ENCODE measurements around the gene TLK2.

DNA sequence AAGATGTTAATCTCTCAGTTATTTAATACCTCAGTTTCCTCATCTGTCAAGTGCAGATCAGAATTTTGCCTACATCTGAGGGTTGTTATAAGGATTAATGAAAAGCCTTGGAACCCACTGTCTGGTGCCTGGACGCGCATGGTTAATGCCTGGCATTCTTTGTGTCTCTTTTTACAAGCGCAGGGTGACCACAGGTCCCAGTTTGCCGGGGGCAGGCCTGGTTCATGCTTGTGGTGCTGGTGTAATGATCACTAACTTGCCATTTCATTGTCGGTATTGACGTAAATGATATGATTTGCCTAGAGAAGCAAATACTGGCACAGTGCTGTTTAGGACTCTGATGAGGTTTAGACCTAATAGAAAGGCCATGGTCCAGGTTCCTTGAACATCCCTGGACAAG lies 172.0 kb downstream of the TLK2 start:
- TF ChIP-seq, protein P1, sequence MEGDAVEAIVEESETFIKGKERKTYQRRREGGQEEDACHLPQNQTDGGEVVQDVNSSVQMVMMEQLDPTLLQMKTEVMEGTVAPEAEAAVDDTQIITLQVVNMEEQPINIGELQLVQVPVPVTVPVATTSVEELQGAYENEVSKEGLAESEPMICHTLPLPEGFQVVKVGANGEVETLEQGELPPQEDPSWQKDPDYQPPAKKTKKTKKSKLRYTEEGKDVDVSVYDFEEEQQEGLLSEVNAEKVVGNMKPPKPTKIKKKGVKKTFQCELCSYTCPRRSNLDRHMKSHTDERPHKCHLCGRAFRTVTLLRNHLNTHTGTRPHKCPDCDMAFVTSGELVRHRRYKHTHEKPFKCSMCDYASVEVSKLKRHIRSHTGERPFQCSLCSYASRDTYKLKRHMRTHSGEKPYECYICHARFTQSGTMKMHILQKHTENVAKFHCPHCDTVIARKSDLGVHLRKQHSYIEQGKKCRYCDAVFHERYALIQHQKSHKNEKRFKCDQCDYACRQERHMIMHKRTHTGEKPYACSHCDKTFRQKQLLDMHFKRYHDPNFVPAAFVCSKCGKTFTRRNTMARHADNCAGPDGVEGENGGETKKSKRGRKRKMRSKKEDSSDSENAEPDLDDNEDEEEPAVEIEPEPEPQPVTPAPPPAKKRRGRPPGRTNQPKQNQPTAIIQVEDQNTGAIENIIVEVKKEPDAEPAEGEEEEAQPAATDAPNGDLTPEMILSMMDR (IDR thresholded peaks at IDR 0.05; ENCODE audit: extremely low read depth in 1 of 2, insufficient read depth in 1 of 2, low read depth in 1 of 2, low read length in 2 of 2) = no peak
- TF ChIP-seq EZH2 (IDR thresholded peaks at IDR 0.05; ENCODE audit: borderline replicate concordance, low read depth, low read length, severe bottlenecking) (no peak), MYC (IDR thresholded peaks at IDR 0.05; ENCODE audit: low read depth, low read length) (no peak)

Measured in endothelial cell of umbilical vein (primary cell).